Measurements from ENCODE around the gene MMP12.
A peak's percentile ranks its signal among the peaks of the same experiment; 100 is the strongest.
"Not testable (repeated sequence)": the region's sequence is repeated elsewhere in the genome, so short reads cannot be mapped to it uniquely, and the experiment has no call there.

Gene MMP12

GRCh38 chr11:102891736-102892135 is 17.0 kb upstream of the MMP12 start:
- Histone ChIP-seq H3K4me1 (ENCODE audit: control insufficient read depth, insufficient read depth, low read length, unreplicated experiment) (peaks cover 4% of the 10 kb centered on the region), H2AFZ (ENCODE audit: low read length, unreplicated experiment) (no peak overlapping the region), H3K36me3 (ENCODE audit: insufficient read depth, low read length) (no peaks in the 10 kb centered on the region), H3K79me2 (ENCODE audit: control insufficient read depth, insufficient read depth, low read length, unreplicated experiment) (no peaks in the 10 kb centered on the region), H3K27me3 (ENCODE audit: insufficient read depth, low read length) (peaks cover 26% of the 10 kb centered on the region), H3K4me3 (ENCODE audit: low read depth, low read length) (no peak overlapping the region), H3K27ac (ENCODE audit: low read depth, low read length) (no peak overlapping the region)

GRCh38 chr11:102886999-102887398 is 12.2 kb upstream of the MMP12 start:
- no peak overlapping the region for H3K4me3 ChIP-seq (ENCODE audit: low read depth, low read length)
- peaks cover 9% of the 10 kb centered on the region for H3K4me1 ChIP-seq (ENCODE audit: control insufficient read depth, insufficient read depth, low read length, unreplicated experiment)
- H2AFZ ChIP-seq (ENCODE audit: low read length, unreplicated experiment): no peak overlapping the region
- H3K36me3 ChIP-seq (ENCODE audit: insufficient read depth, low read length): no peaks in the 10 kb centered on the region
- H3K27ac ChIP-seq (ENCODE audit: low read depth, low read length): no peak overlapping the region
- no peaks in the 10 kb centered on the region for H3K79me2 ChIP-seq (ENCODE audit: control insufficient read depth, insufficient read depth, low read length, unreplicated experiment)
- H3K27me3 ChIP-seq (ENCODE audit: insufficient read depth, low read length): peaks cover 12% of the 10 kb centered on the region

DNA sequence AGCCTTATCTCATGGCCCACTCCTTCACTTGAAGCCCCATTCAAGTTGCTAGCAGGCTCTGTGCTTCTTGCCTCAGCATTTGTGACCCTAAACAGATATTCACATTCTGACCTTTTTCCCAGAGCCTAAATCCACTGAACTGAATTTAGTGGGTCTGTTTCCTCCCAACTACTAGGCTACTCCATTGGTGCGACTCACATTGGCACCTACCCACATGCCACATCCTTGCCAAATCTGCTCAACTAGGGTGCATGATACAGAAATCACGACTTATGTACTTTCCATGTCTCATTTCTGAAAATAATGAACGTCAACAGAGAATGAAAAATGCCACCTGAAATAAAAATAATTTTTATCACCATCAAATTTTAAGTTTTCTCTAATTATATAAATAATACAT is 8.4 kb upstream of the MMP12 start:
- Histone ChIP-seq H3K4me3 (ENCODE audit: low read depth, low read length) (no peak overlapping the region), H3K27me3 (ENCODE audit: insufficient read depth, low read length) (no peaks in the 10 kb centered on the region), H2AFZ (ENCODE audit: low read length, unreplicated experiment) (peak overlapping the region; percentile 4), H3K36me3 (ENCODE audit: insufficient read depth, low read length) (no peaks in the 10 kb centered on the region), H3K27ac (ENCODE audit: low read depth, low read length) (peak overlapping the region; percentile 85), H3K79me2 (ENCODE audit: control insufficient read depth, insufficient read depth, low read length, unreplicated experiment) (no peaks in the 10 kb centered on the region), H3K4me1 (ENCODE audit: control insufficient read depth, insufficient read depth, low read length, unreplicated experiment) (peaks cover 9% of the 10 kb centered on the region)

- no peak overlapping the region for H3K4me3 ChIP-seq (ENCODE audit: low read depth, low read length)
- peak overlapping the region; percentile 27 for H2AFZ ChIP-seq (ENCODE audit: low read length, unreplicated experiment)
- no peaks in the 10 kb centered on the region for H3K79me2 ChIP-seq (ENCODE audit: control insufficient read depth, insufficient read depth, low read length, unreplicated experiment)
- no peaks in the 10 kb centered on the region for H3K36me3 ChIP-seq (ENCODE audit: insufficient read depth, low read length)
- H3K4me1 ChIP-seq (ENCODE audit: control insufficient read depth, insufficient read depth, low read length, unreplicated experiment): peaks cover 9% of the 10 kb centered on the region
- peak overlapping the region; percentile 85 for H3K27ac ChIP-seq (ENCODE audit: low read depth, low read length)
- no peaks in the 10 kb centered on the region for H3K27me3 ChIP-seq (ENCODE audit: insufficient read depth, low read length)
Observed at GRCh38 chr11:102882389-102883024, 7.7 kb upstream of the MMP12 start.

DNA sequence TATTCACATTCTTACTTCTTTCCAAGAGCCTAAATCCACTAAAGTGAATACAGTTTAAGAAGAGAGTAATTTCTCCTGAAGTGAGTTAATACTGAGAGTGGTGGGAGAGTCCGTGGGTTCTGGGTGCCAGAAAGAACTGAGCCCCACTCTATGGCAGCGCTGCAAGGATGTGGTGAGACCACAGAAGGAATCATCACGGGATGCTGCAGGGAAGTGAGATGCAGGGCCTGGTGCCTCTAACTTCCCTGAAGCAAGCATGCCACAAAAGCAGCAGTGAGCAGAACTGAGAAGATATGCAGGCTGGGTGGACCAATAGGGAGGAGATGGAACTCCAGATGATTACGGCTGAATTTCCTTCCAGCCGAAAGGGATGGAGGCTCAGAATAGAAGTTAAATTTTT is 5.0 kb upstream of the MMP12 start:
- Histone ChIP-seq H3K79me2 (ENCODE audit: control insufficient read depth, insufficient read depth, low read length, unreplicated experiment) (no peaks in the 10 kb centered on the region), H3K4me1 (ENCODE audit: control insufficient read depth, insufficient read depth, low read length, unreplicated experiment) (peaks cover 5% of the 10 kb centered on the region), H3K27me3 (ENCODE audit: insufficient read depth, low read length) (no peaks in the 10 kb centered on the region), H3K27ac (ENCODE audit: low read depth, low read length) (no peak overlapping the region), H3K36me3 (ENCODE audit: insufficient read depth, low read length) (no peaks in the 10 kb centered on the region), H3K4me3 (ENCODE audit: low read depth, low read length) (no peak overlapping the region), H2AFZ (ENCODE audit: low read length, unreplicated experiment) (no peak overlapping the region)

- H3K27ac ChIP-seq (ENCODE audit: low read depth, low read length): no peak overlapping the region
- H3K27me3 ChIP-seq (ENCODE audit: insufficient read depth, low read length): no peaks in the 10 kb centered on the region
- no peaks in the 10 kb centered on the region for H3K36me3 ChIP-seq (ENCODE audit: insufficient read depth, low read length)
- H2AFZ ChIP-seq (ENCODE audit: low read length, unreplicated experiment): no peak overlapping the region
- H3K4me1 ChIP-seq (ENCODE audit: control insufficient read depth, insufficient read depth, low read length, unreplicated experiment): peaks cover 5% of the 10 kb centered on the region
- H3K79me2 ChIP-seq (ENCODE audit: control insufficient read depth, insufficient read depth, low read length, unreplicated experiment): no peaks in the 10 kb centered on the region
- H3K4me3 ChIP-seq (ENCODE audit: low read depth, low read length): no peak overlapping the region
Observed at GRCh38 chr11:102878595-102878994, 3.8 kb upstream of the MMP12 start.

- H3K4me3 ChIP-seq (ENCODE audit: low read depth, low read length); H3K27me3 ChIP-seq (ENCODE audit: insufficient read depth, low read length); H3K79me2 ChIP-seq (ENCODE audit: control insufficient read depth, insufficient read depth, low read length, unreplicated experiment); H3K27ac ChIP-seq (ENCODE audit: low read depth, low read length); H3K36me3 ChIP-seq (ENCODE audit: insufficient read depth, low read length); H2AFZ ChIP-seq (ENCODE audit: low read length, unreplicated experiment); H3K4me1 ChIP-seq (ENCODE audit: control insufficient read depth, insufficient read depth, low read length, unreplicated experiment): not testable (repeated sequence)
Observed at GRCh38 chr11:102869354-102869964, 5.3 kb downstream of the MMP12 start.

DNA sequence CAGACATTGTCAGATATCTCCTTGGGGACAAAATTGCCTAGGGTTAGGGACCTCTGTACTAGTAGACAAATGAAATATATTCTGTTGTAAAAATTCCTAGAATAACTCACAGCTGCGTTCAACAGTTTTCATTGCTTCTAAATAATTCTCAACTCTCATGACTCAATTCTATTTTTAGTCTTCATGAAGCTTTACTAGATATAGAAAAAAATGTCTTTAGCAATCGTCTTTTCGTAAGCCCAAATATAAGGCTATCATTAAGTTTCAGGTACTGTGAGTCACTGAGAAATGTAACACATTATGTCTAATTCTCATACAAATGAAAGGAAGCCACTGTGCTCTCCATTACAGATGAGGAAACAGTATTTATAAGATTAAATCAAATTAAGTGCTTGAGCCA is 6.4 kb downstream of the MMP12 start:
- Histone ChIP-seq H3K4me3 (ENCODE audit: low read depth, low read length) (no peak overlapping the region), H2AFZ (ENCODE audit: low read length, unreplicated experiment) (no peak overlapping the region), H3K27me3 (ENCODE audit: insufficient read depth, low read length) (peaks cover 5% of the 10 kb centered on the region; the same call in 1 of the 2 replicates), H3K4me1 (ENCODE audit: control insufficient read depth, insufficient read depth, low read length, unreplicated experiment) (no peaks in the 10 kb centered on the region), H3K36me3 (ENCODE audit: insufficient read depth, low read length) (no peaks in the 10 kb centered on the region), H3K27ac (ENCODE audit: low read depth, low read length) (no peak overlapping the region), H3K79me2 (ENCODE audit: control insufficient read depth, insufficient read depth, low read length, unreplicated experiment) (no peaks in the 10 kb centered on the region)

DNA sequence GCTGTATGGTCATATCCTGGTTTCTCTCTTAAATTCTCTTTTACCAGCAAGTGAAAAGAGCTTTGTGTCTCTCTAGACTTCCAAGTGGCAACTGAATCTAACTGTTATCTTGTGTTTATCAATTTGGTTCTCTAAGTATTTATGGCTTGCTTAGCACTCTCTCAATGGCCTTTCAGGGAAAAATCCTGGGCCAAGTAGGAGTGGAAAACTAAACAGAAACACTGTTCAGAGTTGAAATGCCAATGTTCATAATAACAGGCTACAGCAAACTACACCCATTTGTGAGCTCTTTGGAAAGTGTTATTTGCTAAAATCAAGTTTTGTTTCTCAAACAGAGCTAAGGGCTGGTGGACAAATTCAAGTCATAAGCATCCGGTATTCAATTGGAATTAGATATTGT is 10.1 kb downstream of the MMP12 start:
- Histone ChIP-seq H3K36me3 (ENCODE audit: insufficient read depth, low read length) (no peaks in the 10 kb centered on the region), H3K79me2 (ENCODE audit: control insufficient read depth, insufficient read depth, low read length, unreplicated experiment) (no peaks in the 10 kb centered on the region), H3K4me1 (ENCODE audit: control insufficient read depth, insufficient read depth, low read length, unreplicated experiment) (no peaks in the 10 kb centered on the region), H3K27ac (ENCODE audit: low read depth, low read length) (no peak overlapping the region), H3K27me3 (ENCODE audit: insufficient read depth, low read length) (peaks cover 18% of the 10 kb centered on the region; the same call in 1 of the 2 replicates), H2AFZ (ENCODE audit: low read length, unreplicated experiment) (no peak overlapping the region), H3K4me3 (ENCODE audit: low read depth, low read length) (no peak overlapping the region)

DNA sequence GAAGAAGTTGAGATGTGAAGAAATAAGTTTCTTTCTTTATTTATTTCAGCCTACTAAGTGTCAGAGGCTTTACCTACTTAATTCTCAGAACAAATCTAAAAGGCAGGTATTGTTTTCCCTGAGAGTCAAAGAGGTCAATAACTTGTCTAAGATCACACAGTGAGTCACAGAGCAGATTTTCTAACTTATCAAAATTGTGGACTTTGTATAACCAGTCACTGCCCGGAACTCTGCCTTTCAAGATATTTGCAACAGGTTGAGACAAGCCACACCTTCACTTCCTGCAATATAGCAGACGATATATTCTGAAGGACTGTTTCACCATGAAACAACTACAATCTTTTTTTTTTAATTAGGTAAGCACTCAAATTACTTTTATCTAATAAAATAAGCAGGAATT is 20.8 kb downstream of the MMP12 start:
- H3K36me3 ChIP-seq (ENCODE audit: insufficient read depth, low read length): no peaks in the 10 kb centered on the region
- H3K79me2 ChIP-seq (ENCODE audit: control insufficient read depth, insufficient read depth, low read length, unreplicated experiment): no peaks in the 10 kb centered on the region
- no peak overlapping the region for H3K27ac ChIP-seq (ENCODE audit: low read depth, low read length)
- no peaks in the 10 kb centered on the region for H3K27me3 ChIP-seq (ENCODE audit: insufficient read depth, low read length)
- H3K4me1 ChIP-seq (ENCODE audit: control insufficient read depth, insufficient read depth, low read length, unreplicated experiment): peaks cover 27% of the 10 kb centered on the region
- H2AFZ ChIP-seq (ENCODE audit: low read length, unreplicated experiment): no peak overlapping the region
- no peak overlapping the region for H3K4me3 ChIP-seq (ENCODE audit: low read depth, low read length)

DNA sequence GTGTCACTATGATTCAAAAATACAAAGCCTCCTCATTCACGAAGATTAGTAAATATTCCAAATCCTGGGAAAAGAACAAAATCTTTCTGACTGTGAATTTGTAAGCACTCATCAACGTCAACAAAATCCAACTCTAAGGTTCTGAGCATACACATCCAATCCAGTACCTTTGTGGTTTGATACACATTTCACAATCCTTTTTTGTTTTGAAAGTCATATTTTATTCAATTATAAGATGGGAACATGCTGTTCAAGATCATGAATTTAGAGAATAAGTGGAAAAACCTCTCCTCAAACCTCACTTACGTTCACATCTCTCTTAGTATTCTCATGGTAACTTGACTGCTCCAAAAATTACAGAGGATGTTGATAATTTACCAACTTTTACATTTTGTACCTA is 21.7 kb downstream of the MMP12 start:
- H3K4me1 ChIP-seq (ENCODE audit: control insufficient read depth, insufficient read depth, low read length, unreplicated experiment): peaks cover 31% of the 10 kb centered on the region
- H3K36me3 ChIP-seq (ENCODE audit: insufficient read depth, low read length): no peaks in the 10 kb centered on the region

More for the DNA sequence above, 21.7 kb downstream of the MMP12 start:
- H3K27ac ChIP-seq (ENCODE audit: low read depth, low read length): no peak overlapping the region
- no peak overlapping the region for H2AFZ ChIP-seq (ENCODE audit: low read length, unreplicated experiment)
- no peaks in the 10 kb centered on the region for H3K27me3 ChIP-seq (ENCODE audit: insufficient read depth, low read length)
- no peaks in the 10 kb centered on the region for H3K79me2 ChIP-seq (ENCODE audit: control insufficient read depth, insufficient read depth, low read length, unreplicated experiment)
- no peak overlapping the region for H3K4me3 ChIP-seq (ENCODE audit: low read depth, low read length)

Data from ACC112 (cell line).